Suprapubic skin (tissue), 4 donors: ENCODE measurements around the gene ST3GAL6.

Source experiments
- POLR2A ChIP-seq, 2 donors: fragments of 450-650 bp; IDR thresholded peaks; one replicate each; pipeline ENCODE4 v1.6.1; 2017; ENCODE audit warnings: antibody characterized with exemption in 2 of 2, mild to moderate bottlenecking in 2 of 2, moderate library complexity in 2 of 2
- POLR2AphosphoS5 ChIP-seq, 3 donors: sonication (generic); formaldehyde crosslinking; IDR thresholded peaks; one replicate each; pipeline ENCODE4 v1.6.1; 2017; ENCODE audit warnings: antibody characterized with exemption in 3 of 3
- TF ChIP-seq, protein P1 (sequence below), 2 donors: fragments of 200-600 bp in 1 of 2; fragments of 450-650 bp in 1 of 2; sonication (generic) in 1 of 2; IDR thresholded peaks; one replicate each; pipeline ENCODE4 v1.5.1; 2016 to 2019; ENCODE audit warnings: antibody characterized with exemption in 2 of 2, mild to moderate bottlenecking in 1 of 2, moderate library complexity in 1 of 2

DNA sequence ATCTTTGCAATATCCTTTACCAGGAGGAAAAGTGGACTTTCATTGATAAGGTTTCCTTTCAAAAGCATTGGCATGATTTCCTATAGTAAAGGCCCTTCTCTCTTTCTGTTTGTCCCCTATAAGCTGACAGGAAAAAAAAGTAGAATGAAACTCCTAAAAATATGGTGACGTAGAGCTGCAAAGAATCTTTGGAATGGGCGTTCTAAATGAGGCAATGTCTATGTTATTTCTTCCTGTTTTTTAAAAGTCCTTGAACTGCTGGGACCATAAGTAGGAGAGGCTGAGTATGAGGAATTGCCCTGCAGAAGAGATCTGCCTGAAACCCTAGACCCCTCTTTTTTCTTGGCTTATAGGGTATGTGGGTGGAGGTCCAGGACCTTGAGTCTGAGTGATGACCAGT lies 17.2 kb downstream of the ST3GAL6 start:
- TF ChIP-seq, protein P1, sequence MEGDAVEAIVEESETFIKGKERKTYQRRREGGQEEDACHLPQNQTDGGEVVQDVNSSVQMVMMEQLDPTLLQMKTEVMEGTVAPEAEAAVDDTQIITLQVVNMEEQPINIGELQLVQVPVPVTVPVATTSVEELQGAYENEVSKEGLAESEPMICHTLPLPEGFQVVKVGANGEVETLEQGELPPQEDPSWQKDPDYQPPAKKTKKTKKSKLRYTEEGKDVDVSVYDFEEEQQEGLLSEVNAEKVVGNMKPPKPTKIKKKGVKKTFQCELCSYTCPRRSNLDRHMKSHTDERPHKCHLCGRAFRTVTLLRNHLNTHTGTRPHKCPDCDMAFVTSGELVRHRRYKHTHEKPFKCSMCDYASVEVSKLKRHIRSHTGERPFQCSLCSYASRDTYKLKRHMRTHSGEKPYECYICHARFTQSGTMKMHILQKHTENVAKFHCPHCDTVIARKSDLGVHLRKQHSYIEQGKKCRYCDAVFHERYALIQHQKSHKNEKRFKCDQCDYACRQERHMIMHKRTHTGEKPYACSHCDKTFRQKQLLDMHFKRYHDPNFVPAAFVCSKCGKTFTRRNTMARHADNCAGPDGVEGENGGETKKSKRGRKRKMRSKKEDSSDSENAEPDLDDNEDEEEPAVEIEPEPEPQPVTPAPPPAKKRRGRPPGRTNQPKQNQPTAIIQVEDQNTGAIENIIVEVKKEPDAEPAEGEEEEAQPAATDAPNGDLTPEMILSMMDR (IDR thresholded peaks at IDR 0.05), result no peak
- TF ChIP-seq POLR2A (IDR thresholded peaks at IDR 0.05), result no peak
- no peak for TF ChIP-seq POLR2AphosphoS5 (IDR thresholded peaks at IDR 0.05)
